ENCODE measurements around the gene SPIN1.

SPIN1 gene

GRCh38 chr9:88438811-88439210 lies 50.6 kb downstream of the SPIN1 start:
- no peak for DNase-seq
- TF ChIP-seq CTCF (IDR thresholded peaks at IDR 0.05; ENCODE audit: low read depth, low read length), result no peak
- H3K27me3 ChIP-seq (ENCODE audit: insufficient read depth, low read depth, severe bottlenecking), result no peaks in the 10 kb centered on the region
- H3K9me3 ChIP-seq (ENCODE audit: severe bottlenecking), result no peaks in the 10 kb centered on the region
- H3K36me3 ChIP-seq, result peaks cover 41% of the 10 kb centered on the region
- no peak overlapping the region for H3K27ac ChIP-seq
- no peak overlapping the region for H3K4me3 ChIP-seq (ENCODE audit: low read depth, low read length)

GRCh38 chr9:88441301-88442007 lies 53.2 kb downstream of the SPIN1 start:
- Histone ChIP-seq H3K9me3 (ENCODE audit: severe bottlenecking) (no peaks in the 10 kb centered on the region), H3K36me3 (peaks cover 26% of the 10 kb centered on the region), H3K4me3 (ENCODE audit: low read depth, low read length) (no peak overlapping the region), H3K27ac (no peak overlapping the region), H3K27me3 (ENCODE audit: insufficient read depth, low read depth, severe bottlenecking) (no peaks in the 10 kb centered on the region)
- DNase-seq, result no peak
- TF ChIP-seq CTCF (IDR thresholded peaks at IDR 0.05; ENCODE audit: low read depth, low read length), result no peak

GRCh38 chr9:88443480-88444113 lies 55.4 kb downstream of the SPIN1 start:
- H3K36me3 ChIP-seq, result peaks cover 18% of the 10 kb centered on the region
- no peaks in the 10 kb centered on the region for H3K9me3 ChIP-seq (ENCODE audit: severe bottlenecking)
- H3K27me3 ChIP-seq (ENCODE audit: insufficient read depth, low read depth, severe bottlenecking), result no peaks in the 10 kb centered on the region
- H3K27ac ChIP-seq, result no peak overlapping the region
- DNase-seq, result no peak
- no peak for TF ChIP-seq CTCF (IDR thresholded peaks at IDR 0.05; ENCODE audit: low read depth, low read length)
- H3K4me3 ChIP-seq (ENCODE audit: low read depth, low read length), result no peak overlapping the region

- Histone ChIP-seq H3K4me3 (ENCODE audit: low read depth, low read length) (no peak overlapping the region), H3K27me3 (ENCODE audit: insufficient read depth, low read depth, severe bottlenecking) (no peaks in the 10 kb centered on the region), H3K27ac (no peak overlapping the region), H3K36me3 (peaks cover 28% of the 10 kb centered on the region), H3K9me3 (ENCODE audit: severe bottlenecking) (no peaks in the 10 kb centered on the region)
- no peak for TF ChIP-seq CTCF (IDR thresholded peaks at IDR 0.05; ENCODE audit: low read depth, low read length)
- DNase-seq, result no peak
Observed at GRCh38 chr9:88446728-88447127, 58.5 kb downstream of the SPIN1 start.

GRCh38 chr9:88447431-88447830 lies 59.2 kb downstream of the SPIN1 start:
- DNase-seq, result no peak
- Histone ChIP-seq H3K27me3 (ENCODE audit: insufficient read depth, low read depth, severe bottlenecking) (no peaks in the 10 kb centered on the region), H3K27ac (no peak overlapping the region), H3K9me3 (ENCODE audit: severe bottlenecking) (no peaks in the 10 kb centered on the region), H3K4me3 (ENCODE audit: low read depth, low read length) (no peak overlapping the region), H3K36me3 (peaks cover 26% of the 10 kb centered on the region)
- no peak for TF ChIP-seq CTCF (IDR thresholded peaks at IDR 0.05; ENCODE audit: low read depth, low read length)
